HG03103 (cell line): ENCODE results near the gene ALDOB.
A peak's percentile ranks its signal among the peaks of the same experiment; 100 is the strongest.

Source experiments
- ATAC-seq: cut with Tn5 transposase; IDR thresholded peaks from one replicate; pipeline ENCODE4 v1.9.1; 2021; ENCODE audit warnings: low read depth; ENCODE audit not compliant: unreplicated experiment

The ALDOB gene

GRCh38 chr9:101428909-101429308, 6.7 kb downstream of the ALDOB start:
- ATAC-seq, result no peak

- peak; percentile 54 for ATAC-seq
Observed at GRCh38 chr9:101427957-101428655, 7.5 kb downstream of the ALDOB start.

GRCh38 chr9:101427358-101427757, 8.2 kb downstream of the ALDOB start:
- no peak for ATAC-seq

- no peak for ATAC-seq
Observed at GRCh38 chr9:101421653-101422065, 13.9 kb downstream of the ALDOB start.

GRCh38 chr9:101419863-101420262, 15.7 kb downstream of the ALDOB start:
- no peak for ATAC-seq

- no peak for ATAC-seq
Observed at GRCh38 chr9:101418518-101419430, 16.8 kb downstream of the ALDOB start.

- ATAC-seq, result no peak
Observed at GRCh38 chr9:101417977-101418376, 17.6 kb downstream of the ALDOB start.

- ATAC-seq, result no peak
Observed at GRCh38 chr9:101417389-101417788, 18.2 kb downstream of the ALDOB start.

- no peak for ATAC-seq
Observed at GRCh38 chr9:101415578-101415977, 20.0 kb downstream of the ALDOB start.

GRCh38 chr9:101414839-101415238, 20.7 kb downstream of the ALDOB start:
- ATAC-seq, result no peak

GRCh38 chr9:101409079-101409477, 26.5 kb downstream of the ALDOB start:
- ATAC-seq, result no peak

GRCh38 chr9:101408374-101409078, 27.0 kb downstream of the ALDOB start:
- no peak for ATAC-seq

GRCh38 chr9:101403516-101404285, 31.9 kb downstream of the ALDOB start:
- no peak for ATAC-seq

GRCh38 chr9:101400120-101400519, 35.5 kb downstream of the ALDOB start:
- ATAC-seq, result no peak

GRCh38 chr9:101399643-101399970, 36.0 kb downstream of the ALDOB start:
- no peak for ATAC-seq

- peak; percentile 4 for ATAC-seq
Observed at GRCh38 chr9:101398930-101399642, 36.5 kb downstream of the ALDOB start.

GRCh38 chr9:101398068-101398929, 37.3 kb downstream of the ALDOB start, which contains the start of the genes MRPL50 and ZNF189:
MRPL50 (minus strand) TSS chr9:101398618; CDS start chr9:101398592, 26 bp downstream.
ZNF189 (plus strand) TSS chr9:101398851; CDS start chr9:101399157, 306 bp downstream.
- peak; percentile 98 for ATAC-seq

GRCh38 chr9:101397746-101398067, 37.9 kb downstream of the ALDOB start:
- no peak for ATAC-seq

GRCh38 chr9:101394687-101395086, 40.9 kb downstream of the ALDOB start:
- no peak for ATAC-seq
